GM12878 (cell line): ENCODE data around the gene PSMD1. TPM values are rescaled to one million over a fixed set of nuclear protein-coding genes. Genes with fewer than 3 reads are reported as not detected.

ENCODE experiments used
- ATAC-seq: fragments of 200-7000 bp; cut with Tn5 transposase; 3 replicates; pipeline ENCODE4 v1.9.1; 2020; ENCODE audit warnings: mild to moderate bottlenecking, moderate library complexity
- BruUV-seq: library from RNA; stranded (reverse); fragments of 400-500 nt; replicated peaks from 2 replicates; lab custom pipeline; 2021; lab: Mats Ljungman, UMichigan
- CTCF ChIA-PET: fragments of 300-600 bp; sonication (Branson Sonifier 250); formaldehyde crosslinking; extraction: SDS; loops from one replicate; lab custom pipeline; 2021; ENCODE audit warnings: inconsistent platforms; lab: Yijun Ruan, JAX
- POLR2A ChIA-PET: fragments of 350-600 bp; formaldehyde crosslinking; extraction: SDS; loops from one replicate; lab custom pipeline; 2021; ENCODE audit warnings: inconsistent platforms; lab: Charles Lee
- RAD21 ChIA-PET: fragments of 300-600 bp; sonication (Branson Sonifier 250); formaldehyde crosslinking; loops from one replicate; lab custom pipeline; 2023; ENCODE audit warnings: antibody characterized with exemption; ENCODE audit not compliant: unreplicated experiment; lab: Charles Lee
- SMC1A ChIA-PET: fragments of 300-600 bp; sonication (Branson Sonifier 250); formaldehyde crosslinking; loops from one replicate; lab custom pipeline; 2023; ENCODE audit not compliant: unreplicated experiment, uncharacterized antibody; lab: Charles Lee
- DNase-seq: peaks from one replicate; pipeline ENCODE4 v3.0.0-alpha.2; 2011; ENCODE audit warnings: low read depth, low spot score
- FAIRE-seq: peaks from 3 replicates; lab custom pipeline; 2011; peaks lifted over from hg19 to GRCh38; lab: Jason Lieb, UNC
- H2AFZ ChIP-seq: 2 replicates; pipeline ENCODE4 v1.6.0; 2011; ENCODE audit warnings: low read depth, low read length, control low read depth; ENCODE audit not compliant: control insufficient read depth
- H3K27ac ChIP-seq: 2 replicates; pipeline ENCODE4 v1.5.1; 2011; ENCODE audit warnings: control low read depth; ENCODE audit not compliant: control insufficient read depth, insufficient read depth
- H3K27me3 ChIP-seq, 2 experiments: replicated peaks in 1 of 2; 2 replicates each; pipeline versions ENCODE4 v1.6.0 to v1.6.1; 2011; ENCODE audit warnings: low read length in 1 of 2; ENCODE audit not compliant: control insufficient read depth in 2 of 2, insufficient read depth in 2 of 2
- H3K36me3 ChIP-seq, 2 experiments: 2 replicates each; pipeline ENCODE4 v1.5.1; 2011; ENCODE audit warnings: low read length in 1 of 2; ENCODE audit not compliant: control insufficient read depth in 2 of 2, insufficient read depth in 2 of 2
- H3K4me1 ChIP-seq: 2 replicates; pipeline ENCODE4 v1.6.1; 2011; ENCODE audit warnings: mild to moderate bottlenecking, low read length, moderate library complexity, mixed read lengths; ENCODE audit not compliant: control insufficient read depth, insufficient read depth
- H3K4me2 ChIP-seq: 2 replicates; pipeline ENCODE4 v1.6.0; 2011; ENCODE audit warnings: control low read depth; ENCODE audit not compliant: control insufficient read depth, insufficient read depth
- H3K4me3 ChIP-seq: fragments of 200-600 bp; sonication (generic); 2 replicates; pipeline ENCODE4 v1.5.1; 2016
- H3K79me2 ChIP-seq: 2 replicates; pipeline ENCODE4 v1.6.0; 2011; ENCODE audit warnings: low read length; ENCODE audit not compliant: control insufficient read depth, insufficient read depth
- H3K9ac ChIP-seq: 2 replicates; pipeline ENCODE4 v1.8.0; 2011; ENCODE audit warnings: low read length, control low read depth, mixed read lengths; ENCODE audit not compliant: control insufficient read depth, insufficient read depth
- H3K9me3 ChIP-seq: replicated peaks from 3 replicates; pipeline ENCODE4 v1.5.1; 2011; ENCODE audit warnings: mild to moderate bottlenecking, low read length; ENCODE audit not compliant: control insufficient read depth, insufficient read depth
- H4K20me1 ChIP-seq: 2 replicates; pipeline ENCODE4 v1.6.0; 2011; ENCODE audit not compliant: control insufficient read depth, insufficient read depth
- BCL3 ChIP-seq: IDR thresholded peaks from 2 replicates; pipeline ENCODE4 v1.6.1; 2011; ENCODE audit warnings: borderline replicate concordance, low read depth, mild to moderate bottlenecking, moderate library complexity, low read length; ENCODE audit not compliant: insufficient read depth, poor library complexity, severe bottlenecking
- CEBPB ChIP-seq, 2 experiments: fragments of 150-350 bp in 1 of 2; IDR thresholded peaks; 2 replicates each; pipeline ENCODE4 v1.6.1; 2012 to 2014; ENCODE audit warnings: low read depth in 2 of 2, low read length in 2 of 2, borderline replicate concordance in 1 of 2, inconsistent platforms in 1 of 2
- CUX1 ChIP-seq: IDR thresholded peaks from 2 replicates; pipeline ENCODE4 v1.6.1; 2012; ENCODE audit warnings: improper control_type of control experiment, low read depth, low read length; ENCODE audit not compliant: insufficient replicate concordance
- IKZF1 ChIP-seq: fragments of 450-650 bp; conservative IDR thresholded peaks from 2 replicates; pipeline ENCODE4 v1.6.1; 2017; ENCODE audit warnings: antibody characterized with exemption, mild to moderate bottlenecking
- MAX ChIP-seq: IDR thresholded peaks from 2 replicates; pipeline ENCODE4 v1.6.1; 2012; ENCODE audit warnings: low read depth, low read length, improper control_type of control experiment
- MEF2B ChIP-seq: fragments of 450-650 bp; IDR thresholded peaks from 2 replicates; pipeline ENCODE4 v1.6.1; 2018; ENCODE audit warnings: mild to moderate bottlenecking, moderate library complexity; ENCODE audit not compliant: partially characterized antibody, poor library complexity, severe bottlenecking
- MYB ChIP-seq: fragments of 150-350 bp; IDR thresholded peaks from 2 replicates; pipeline ENCODE4 v1.6.1; 2014; ENCODE audit warnings: mild to moderate bottlenecking, low read depth, low read length, borderline replicate concordance
- NRF1 ChIP-seq: conservative IDR thresholded peaks from 2 replicates; pipeline ENCODE4 v1.6.1; 2011; ENCODE audit warnings: mild to moderate bottlenecking, low read depth, low read length, improper control_type of control experiment
- PML ChIP-seq: IDR thresholded peaks from 2 replicates; pipeline ENCODE4 v1.6.1; 2012; ENCODE audit warnings: low read length, inconsistent platforms
- RBBP5 ChIP-seq: fragments of 200-600 bp; sonication (generic); conservative IDR thresholded peaks from 2 replicates; pipeline ENCODE4 v1.6.1; 2016
- ZNF217 ChIP-seq: fragments of 450-650 bp; IDR thresholded peaks from 2 replicates; pipeline ENCODE4 v1.6.1; 2017; ENCODE audit warnings: antibody characterized with exemption, mild to moderate bottlenecking
- WGBS: methylation state at CpG from one replicate; pipeline ENCODE4 v1.1.6; 2016; ENCODE audit warnings: low lambda C conversion rate; ENCODE audit not compliant: insufficient replicate concordance, insufficient coverage; ENCODE audit errors: missing lambda C conversion rate; 5-methylcytosine and 5-hydroxymethylcytosine counted together
- in situ Hi-C: fragments of 300-500 bp; cut with MboI; formaldehyde crosslinking; loops from 9 replicates; pipeline ENCODE4 v1.14.3; 2018; ENCODE audit warnings: mixed read lengths
- intact Hi-C: fragments of 100-400 bp; cut with micrococcal nuclease; formaldehyde crosslinking; loops from one replicate; pipeline ENCODE4 v1.14.2; 2022; ENCODE audit not compliant: unreplicated experiment
- polyA plus RNA-seq, 11 experiments: library from polyadenylated mRNA; depleted of rRNA in 4 of 11; unstranded in 6 of 11; stranded (reverse) in 5 of 11; fragments of >200 nt; fragmentation: Nextera tagmentation in 4 of 11; fragmentation: Illumina TruSeq in 1 of 11; extraction: Ambion mirVana in 4 of 11; extraction: Trizol in 1 of 11; gene quantifications; 1 replicate in 1 of 11; 2 replicates in 10 of 11; pipeline versions ENCODE4 v1.2.1 to v1.2.3, GENCODE V29; 2011 to 2016; ENCODE audit warnings: inconsistent platforms in 2 of 11, missing spikeins in 2 of 11, low read depth in 1 of 11
- total RNA-seq, 4 experiments: library from RNA; depleted of rRNA in 3 of 4; stranded (reverse); fragments of >200 nt in 3 of 4; fragmentation: Illumina TruSeq in 1 of 4; extraction: Trizol in 1 of 4; gene quantifications; 2 replicates each; pipeline versions ENCODE4 v1.2.1 to v1.2.3, GENCODE V29; 2013 to 2021
- TF ChIP-seq, protein P1 (sequence below): IDR thresholded peaks from 2 replicates; pipeline ENCODE4 v1.6.1; 2012; ENCODE audit warnings: mild to moderate bottlenecking, low read depth, low read length

Gene PSMD1
- total and polyA plus RNA-seq, 10 of the 15 experiments (the other 5 are each of a cell fraction or from before 2014, with no cell fraction given) = 87.4 to 220 (median 139) TPM

DNA sequence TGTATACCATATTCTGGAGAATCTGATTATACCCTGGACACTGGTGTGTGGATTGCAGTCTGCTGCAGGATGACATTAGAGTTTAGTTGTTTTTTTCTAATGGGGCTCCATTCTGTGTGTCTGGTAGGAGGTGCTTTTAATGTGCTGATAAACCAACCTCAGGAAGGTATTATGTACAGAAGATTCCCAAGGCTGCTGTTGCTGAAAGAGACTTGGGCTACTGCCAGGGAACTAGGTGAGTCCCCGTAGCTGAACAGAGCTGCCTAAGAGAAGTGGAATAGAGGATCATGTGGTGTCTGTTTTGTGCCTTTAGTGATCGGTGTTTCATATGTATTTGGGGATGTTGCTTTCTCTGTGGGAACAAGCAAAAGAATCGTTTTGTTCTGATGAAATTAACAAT is 44.2 kb upstream of the PSMD1 start:
- no peak for DNase-seq
- no peak for ATAC-seq
- no peaks in the 10 kb centered on the region for H3K79me2 ChIP-seq
- no peaks in the 10 kb centered on the region for H3K4me1 ChIP-seq
- in situ Hi-C loops (no loop called here), intact Hi-C loops (no loop called here)
- no peaks in the 10 kb centered on the region for H4K20me1 ChIP-seq
- H3K27ac ChIP-seq = no peak overlapping the region
- FAIRE-seq = no peak
- 10% methylated on average over 3 of the region's 3 CpGs for WGBS
- no peak overlapping the region for H2AFZ ChIP-seq
- peaks cover 0 to 4% of the 10 kb centered on the region in 2 experiments; a peak in 2 of 4 replicates for H3K27me3 ChIP-seq
- H3K9me3 ChIP-seq = no peaks in the 10 kb centered on the region
- no peak overlapping the region for H3K4me2 ChIP-seq
- BruUV-seq = no TSS peak
- no peak overlapping the region for H3K4me3 ChIP-seq
- SMC1A ChIA-PET = no interaction called here
- POLR2A ChIA-PET = no interaction called here
- no peaks in the 10 kb centered on the region for H3K36me3 ChIP-seq
- RAD21 ChIA-PET = no interaction called here
- CTCF ChIA-PET = no interaction called here
- no peak overlapping the region for H3K9ac ChIP-seq
- TF ChIP-seq BCL3 = no peak
- no peak for TF ChIP-seq CUX1
- TF ChIP-seq MAX = no peak
- no peak for TF ChIP-seq RBBP5
- no peak for TF ChIP-seq NRF1
- no peak for TF ChIP-seq ZNF217
- TF ChIP-seq CEBPB (IDR thresholded peaks at IDR 0.05; ENCODE audit: borderline replicate concordance in 1 of 2, low read depth in 2 of 2, low read length in 2 of 2) = no peak
- TF ChIP-seq MEF2B = no peak
- TF ChIP-seq, protein P1, sequence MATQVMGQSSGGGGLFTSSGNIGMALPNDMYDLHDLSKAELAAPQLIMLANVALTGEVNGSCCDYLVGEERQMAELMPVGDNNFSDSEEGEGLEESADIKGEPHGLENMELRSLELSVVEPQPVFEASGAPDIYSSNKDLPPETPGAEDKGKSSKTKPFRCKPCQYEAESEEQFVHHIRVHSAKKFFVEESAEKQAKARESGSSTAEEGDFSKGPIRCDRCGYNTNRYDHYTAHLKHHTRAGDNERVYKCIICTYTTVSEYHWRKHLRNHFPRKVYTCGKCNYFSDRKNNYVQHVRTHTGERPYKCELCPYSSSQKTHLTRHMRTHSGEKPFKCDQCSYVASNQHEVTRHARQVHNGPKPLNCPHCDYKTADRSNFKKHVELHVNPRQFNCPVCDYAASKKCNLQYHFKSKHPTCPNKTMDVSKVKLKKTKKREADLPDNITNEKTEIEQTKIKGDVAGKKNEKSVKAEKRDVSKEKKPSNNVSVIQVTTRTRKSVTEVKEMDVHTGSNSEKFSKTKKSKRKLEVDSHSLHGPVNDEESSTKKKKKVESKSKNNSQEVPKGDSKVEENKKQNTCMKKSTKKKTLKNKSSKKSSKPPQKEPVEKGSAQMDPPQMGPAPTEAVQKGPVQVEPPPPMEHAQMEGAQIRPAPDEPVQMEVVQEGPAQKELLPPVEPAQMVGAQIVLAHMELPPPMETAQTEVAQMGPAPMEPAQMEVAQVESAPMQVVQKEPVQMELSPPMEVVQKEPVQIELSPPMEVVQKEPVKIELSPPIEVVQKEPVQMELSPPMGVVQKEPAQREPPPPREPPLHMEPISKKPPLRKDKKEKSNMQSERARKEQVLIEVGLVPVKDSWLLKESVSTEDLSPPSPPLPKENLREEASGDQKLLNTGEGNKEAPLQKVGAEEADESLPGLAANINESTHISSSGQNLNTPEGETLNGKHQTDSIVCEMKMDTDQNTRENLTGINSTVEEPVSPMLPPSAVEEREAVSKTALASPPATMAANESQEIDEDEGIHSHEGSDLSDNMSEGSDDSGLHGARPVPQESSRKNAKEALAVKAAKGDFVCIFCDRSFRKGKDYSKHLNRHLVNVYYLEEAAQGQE = no peak
- no peak for TF ChIP-seq IKZF1
- no peak for TF ChIP-seq MYB
- no peak for TF ChIP-seq PML
